ENCODE measurements around the gene PRRX2.

GRCh38 chr9:129671519-129671918 is 6.1 kb downstream of the PRRX2 start:
- TF ChIP-seq CTCF (conservative IDR thresholded peaks at IDR 0.05 in 1 of 2, IDR thresholded peaks at IDR 0.05 in 1 of 2; ENCODE audit: extremely low read depth in 1 of 2, insufficient read depth in 1 of 2, low read depth in 1 of 2, low read length in 2 of 2) (no peak), EZH2 (IDR thresholded peaks at IDR 0.05; ENCODE audit: borderline replicate concordance, low read length) (no peak)

Data from mammary epithelial cell (primary cell).